Gastrocnemius medialis (tissue), 4 donors: Measurements from ENCODE around the gene CFAP299.

Source experiments
- CTCF ChIP-seq, 5 experiments: fragments of 450-650 bp in 3 of 5; fragments of 200-600 bp in 2 of 5; sonication (generic) in 2 of 5; IDR thresholded peaks in 4 of 5; conservative IDR thresholded peaks in 1 of 5; 1 replicate in 4 of 5; 2 replicates in 1 of 5; pipeline ENCODE4 v1.5.1; 2016 to 2019; ENCODE audit warnings: antibody characterized with exemption in 5 of 5, mild to moderate bottlenecking in 3 of 5, moderate library complexity in 3 of 5
- POLR2A ChIP-seq, 2 donors: fragments of 450-650 bp; IDR thresholded peaks; one replicate each; pipeline ENCODE4 v1.6.1; 2017; ENCODE audit warnings: antibody characterized with exemption in 2 of 2, mild to moderate bottlenecking in 2 of 2, moderate library complexity in 2 of 2

GRCh38 chr4:80387390-80388283 lies 52.1 kb downstream of the CFAP299 start:
- TF ChIP-seq CTCF (IDR thresholded peaks at IDR 0.05 in 4 of 5, conservative IDR thresholded peaks at IDR 0.05 in 1 of 5) (no peak), POLR2A (IDR thresholded peaks at IDR 0.05) (no peak)
